K562 (cell line): ENCODE results near the gene SLC7A1.

Source experiments
- SRSF7 ChIP-seq: fragments of 200-400 bp; formaldehyde crosslinking; optimal IDR thresholded peaks from 2 replicates; pipeline ENCODE3; 2017; ENCODE audit warnings: mild to moderate bottlenecking, low read depth, low read length
- UBTF ChIP-seq, 2 experiments: IDR thresholded peaks; 2 replicates each; pipeline ENCODE4 v1.6.1; 2012; ENCODE audit warnings: improper control_type of control experiment in 2 of 2, low read depth in 2 of 2, low read length in 2 of 2, borderline replicate concordance in 1 of 2

DNA sequence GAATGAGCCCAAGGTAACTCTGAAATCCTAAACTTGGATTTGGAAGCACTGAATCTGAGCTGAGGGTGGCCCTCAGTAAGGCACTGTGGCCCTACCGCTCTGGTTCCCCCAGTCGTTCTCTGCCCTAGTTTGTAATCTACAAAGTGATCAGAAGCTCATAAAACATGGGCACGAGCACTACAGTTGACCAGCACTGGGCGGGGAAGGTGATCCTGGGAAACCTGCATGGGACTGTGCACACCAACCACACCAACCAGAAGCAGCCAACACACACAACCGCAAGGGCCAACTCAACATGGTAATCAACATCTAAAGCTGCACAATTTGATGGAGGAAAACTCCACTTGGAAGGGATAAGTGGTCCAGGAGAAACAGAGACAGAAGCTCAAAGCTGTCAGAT, 22.9 kb downstream of the SLC7A1 start:
- no peak for TF ChIP-seq UBTF (IDR thresholded peaks at IDR 0.05; ENCODE audit: borderline replicate concordance in 1 of 2, low read depth in 2 of 2, low read length in 2 of 2)
- TF ChIP-seq SRSF7 = no peak
